HG03103 (cell line): ENCODE data around the gene ZNG1F.
"Not testable (repeated sequence)": the region's sequence is repeated elsewhere in the genome, so short reads cannot be mapped to it uniquely, and the experiment has no call there.

Source experiments
- ATAC-seq: cut with Tn5 transposase; IDR thresholded peaks from one replicate; pipeline ENCODE4 v1.9.1; 2021; ENCODE audit warnings: low read depth; ENCODE audit not compliant: unreplicated experiment

ZNG1F gene

DNA sequence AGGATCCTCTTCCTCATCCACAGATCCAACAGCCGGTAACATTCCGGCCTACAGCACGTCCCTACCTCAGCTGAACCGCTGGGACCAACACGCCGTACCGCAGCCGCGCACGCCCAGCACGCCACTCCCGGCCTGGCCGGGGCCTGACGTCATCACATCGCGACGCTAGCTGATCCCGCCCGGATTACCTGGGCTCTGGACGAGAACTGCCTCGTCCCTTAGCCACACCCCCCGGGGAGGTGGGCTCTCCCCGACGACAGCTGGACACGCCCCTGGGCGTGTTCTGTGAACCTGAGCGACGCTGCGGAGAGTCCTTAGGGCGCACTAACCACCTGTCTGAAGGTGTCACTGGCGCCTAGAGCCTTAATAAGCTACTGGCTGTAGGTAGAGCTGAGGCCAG is at the start of gene ZNG1F:
TSS of gene ZNG1F (minus strand) at position 101 of the 400 bp plus-strand sequence. CDS start at position 42, 59 bp downstream.
- ATAC-seq = not testable (repeated sequence)

DNA sequence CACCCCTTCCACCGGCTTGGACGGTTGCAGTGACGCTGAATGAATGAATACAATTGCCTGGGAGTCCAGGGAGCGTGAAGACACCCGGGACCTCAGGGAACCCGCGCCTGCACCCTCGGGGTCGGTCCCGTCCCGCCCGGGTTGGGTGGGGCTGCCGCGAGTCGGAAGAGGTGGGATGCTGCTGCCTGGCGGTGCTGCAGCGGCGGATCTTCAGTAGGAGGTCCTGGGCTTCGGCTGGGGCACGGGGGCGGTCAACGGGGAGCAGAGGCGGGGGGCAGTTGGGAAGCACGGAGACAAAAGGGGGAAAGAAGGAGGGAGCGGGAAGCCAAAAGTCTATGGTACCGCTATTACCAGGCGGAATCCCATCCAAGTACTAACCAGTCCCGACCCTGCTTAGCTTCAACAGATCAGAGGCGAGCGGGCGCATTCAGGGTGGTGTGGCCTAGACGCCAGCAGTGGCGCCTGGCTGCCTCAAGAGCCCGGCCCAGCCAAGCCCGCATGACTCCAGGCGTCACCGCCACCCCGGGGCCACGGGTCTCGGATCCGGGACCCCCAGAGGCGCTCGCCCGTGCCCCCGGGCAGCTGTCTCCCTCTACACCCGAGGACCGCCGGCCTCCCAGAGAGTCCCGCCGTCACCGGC is 48.1 kb upstream of the ZNG1F start:
- not testable (repeated sequence) for ATAC-seq

DNA sequence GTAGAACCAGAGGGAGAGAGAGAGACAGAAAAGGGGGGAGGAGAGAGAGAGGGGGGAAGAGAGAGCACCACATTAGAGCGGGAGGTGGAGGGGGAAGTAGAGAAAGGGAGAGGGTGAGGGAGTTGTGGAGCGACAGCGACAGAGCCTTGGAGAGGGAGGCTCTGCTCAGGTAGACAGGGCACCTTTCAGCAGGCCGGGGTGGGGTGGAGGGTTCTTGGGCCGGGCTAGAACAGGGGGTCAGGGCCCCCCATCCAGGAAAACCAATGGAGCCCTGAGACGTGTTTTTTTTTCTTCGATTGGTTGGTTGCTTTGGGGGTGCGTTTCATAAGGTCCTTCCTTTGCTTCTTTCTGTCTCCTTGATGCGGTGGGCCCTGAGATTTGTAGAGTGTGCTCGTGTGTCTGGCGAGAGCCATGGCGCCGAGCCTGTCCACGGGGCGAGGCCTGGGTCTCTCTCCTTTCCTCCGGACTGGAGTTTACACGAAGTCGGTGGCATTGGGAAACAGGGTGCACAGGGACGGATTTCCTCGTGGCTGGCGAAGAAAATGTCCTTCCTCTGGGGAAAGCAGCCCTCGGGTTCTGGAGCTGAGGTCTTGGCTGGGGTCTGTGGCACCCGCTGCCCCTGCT is 47.5 kb upstream of the ZNG1F start:
- not testable (repeated sequence) for ATAC-seq

DNA sequence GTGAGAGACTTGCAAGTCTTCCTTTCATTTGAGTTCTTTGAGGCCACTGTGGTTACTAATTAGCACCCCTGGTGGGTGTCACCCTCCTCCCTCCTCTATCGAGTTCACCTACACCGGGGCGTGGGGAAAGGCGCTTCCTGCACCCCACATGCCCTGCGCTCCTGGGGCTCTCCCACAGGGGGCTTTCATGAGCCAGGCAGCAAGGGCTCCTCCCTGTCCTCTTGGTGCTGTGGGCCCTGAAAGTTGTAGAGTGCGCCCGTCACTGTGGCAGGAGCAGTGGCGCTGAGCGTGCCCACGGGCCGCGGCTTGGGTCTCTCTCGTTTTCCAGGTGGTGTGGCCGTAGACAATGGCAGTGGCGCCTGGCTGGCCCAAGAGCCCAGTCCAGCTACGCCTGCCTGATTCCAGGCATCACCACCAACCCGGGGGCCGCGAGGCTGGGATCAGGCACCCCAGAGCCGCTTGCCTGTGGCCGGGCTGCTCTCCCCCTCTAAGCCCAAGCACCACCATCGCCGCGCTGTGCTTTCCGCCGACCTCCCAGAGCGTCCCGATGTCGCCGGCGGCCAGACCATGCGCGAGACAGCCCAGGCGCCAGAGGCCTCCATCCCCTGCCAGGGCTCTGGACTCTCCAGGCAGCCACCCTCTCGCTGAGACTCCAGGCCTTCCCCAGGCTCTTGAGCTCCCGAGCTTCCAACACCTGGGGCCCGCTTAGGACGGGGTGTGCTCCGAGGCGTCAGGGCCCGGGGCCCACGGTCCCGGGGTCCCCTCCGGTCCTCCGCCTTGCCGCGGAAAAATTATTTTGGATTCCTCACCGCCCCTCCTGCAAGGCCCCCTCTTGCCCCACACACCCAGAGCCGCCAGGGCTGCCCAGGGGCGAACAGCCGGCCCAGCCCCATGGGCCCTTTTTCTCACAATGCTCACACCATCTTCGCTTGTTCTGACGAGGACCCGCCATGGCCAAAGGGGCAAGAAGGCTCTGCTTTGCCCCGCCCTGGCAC is 46.0 kb upstream of the ZNG1F start:
- peak; percentile 100 for ATAC-seq

DNA sequence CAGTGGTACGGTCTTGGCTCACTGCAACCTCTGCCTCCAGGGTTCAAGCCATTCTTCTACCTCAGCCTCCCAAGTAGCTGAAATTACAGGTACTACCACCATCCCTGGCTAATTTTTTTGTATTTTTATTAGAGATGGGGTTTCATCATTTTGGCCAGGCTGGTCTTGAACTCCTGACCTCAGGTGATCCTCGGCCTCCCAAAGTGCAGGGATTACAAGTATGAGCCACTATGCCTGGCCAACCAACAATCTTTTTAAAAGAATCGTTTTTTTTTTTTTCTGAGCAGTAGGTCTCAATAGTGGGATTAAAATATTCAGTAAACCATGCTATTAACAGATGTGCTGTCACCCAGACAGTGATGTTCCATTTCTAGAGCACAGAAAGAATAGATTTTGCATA is 45.1 kb upstream of the ZNG1F start:
- not testable (repeated sequence) for ATAC-seq

DNA sequence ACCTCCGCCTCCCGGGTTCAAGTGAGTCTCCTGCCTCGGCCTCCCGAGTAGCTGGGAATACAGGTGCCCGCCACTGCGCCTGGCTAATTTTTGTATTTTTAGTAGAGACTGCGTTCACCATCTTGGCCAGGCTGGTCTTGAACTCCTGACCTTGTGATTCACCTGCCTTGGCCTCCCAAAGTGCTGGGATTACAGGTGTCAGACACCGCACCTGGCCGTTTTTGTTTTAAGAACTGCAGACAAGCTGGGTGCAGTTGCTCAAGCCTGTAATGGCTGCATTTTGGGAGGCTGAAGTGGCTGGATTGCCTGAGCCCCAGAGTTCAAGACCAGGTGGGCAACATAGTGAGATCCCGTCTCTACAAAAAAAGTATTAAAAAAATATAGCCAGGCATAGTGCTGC is 43.2 kb upstream of the ZNG1F start:
- not testable (repeated sequence) for ATAC-seq

DNA sequence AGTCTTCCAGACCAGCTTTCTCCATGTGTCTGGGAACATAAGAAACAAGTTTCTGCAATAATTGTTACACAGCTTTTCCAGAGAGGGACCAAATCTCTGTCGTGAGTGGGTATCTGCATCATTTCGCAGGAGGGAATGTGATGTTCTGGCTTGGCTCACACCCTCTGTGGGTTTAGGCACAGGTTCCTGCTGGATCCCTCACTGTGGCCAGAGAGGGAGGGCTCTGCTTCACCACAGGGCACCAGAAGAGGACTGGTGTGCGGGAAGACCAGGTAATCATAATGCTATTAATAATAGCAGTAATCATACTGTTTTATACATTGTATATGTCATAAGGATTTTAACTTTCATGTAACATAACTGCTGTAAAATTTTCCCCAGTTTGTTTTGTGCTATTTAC is 41.3 kb upstream of the ZNG1F start:
- ATAC-seq = not testable (repeated sequence)

DNA sequence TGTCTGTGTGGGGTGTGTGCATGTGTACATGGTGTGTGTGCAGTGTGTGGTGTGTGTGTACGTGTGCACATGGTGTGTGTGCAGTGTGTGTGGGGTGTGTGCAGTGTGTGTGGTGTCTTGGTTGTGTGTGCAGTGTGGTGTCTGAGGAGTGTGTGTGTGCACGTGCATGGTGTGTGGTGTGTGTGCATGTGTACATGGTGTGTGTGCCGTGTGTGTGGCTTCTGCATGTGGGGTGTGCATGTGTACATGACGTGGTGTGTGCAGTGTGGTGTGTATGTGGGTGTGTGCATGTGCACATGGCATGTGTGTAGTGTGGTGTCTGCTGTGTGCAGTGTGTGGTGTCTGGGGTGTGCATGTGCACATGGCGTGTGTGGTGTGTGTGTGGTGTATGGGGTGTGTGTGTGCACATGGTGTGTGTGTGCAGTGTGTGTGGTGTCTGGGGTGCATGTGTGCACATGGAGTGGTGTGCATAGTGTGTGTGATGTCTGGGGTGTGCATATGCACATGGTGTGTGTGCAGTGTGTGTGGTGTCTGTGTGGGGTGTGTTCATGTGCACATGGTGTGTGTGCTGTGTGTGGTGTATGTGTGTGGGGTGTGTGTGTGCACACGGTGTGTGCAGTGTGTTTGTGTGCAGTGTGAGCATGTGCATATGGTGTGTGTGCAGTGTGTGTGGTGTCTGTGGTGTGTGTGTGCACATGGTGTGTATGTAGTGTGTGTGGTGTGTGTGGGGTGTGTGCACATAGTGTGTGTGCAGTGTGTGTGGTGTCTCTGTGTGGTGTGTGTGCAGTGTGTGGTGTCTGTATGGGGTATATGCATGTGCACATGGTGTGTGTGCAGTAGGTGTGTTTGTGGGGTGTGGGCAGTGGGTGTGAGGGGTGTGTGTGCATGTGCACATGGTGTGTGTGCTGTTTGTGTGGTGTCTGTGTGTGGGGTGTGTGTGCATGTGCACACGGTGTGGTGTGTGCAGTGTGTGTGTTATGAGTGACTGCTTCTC is 40.6 kb upstream of the ZNG1F start:
- ATAC-seq = no peak

DNA sequence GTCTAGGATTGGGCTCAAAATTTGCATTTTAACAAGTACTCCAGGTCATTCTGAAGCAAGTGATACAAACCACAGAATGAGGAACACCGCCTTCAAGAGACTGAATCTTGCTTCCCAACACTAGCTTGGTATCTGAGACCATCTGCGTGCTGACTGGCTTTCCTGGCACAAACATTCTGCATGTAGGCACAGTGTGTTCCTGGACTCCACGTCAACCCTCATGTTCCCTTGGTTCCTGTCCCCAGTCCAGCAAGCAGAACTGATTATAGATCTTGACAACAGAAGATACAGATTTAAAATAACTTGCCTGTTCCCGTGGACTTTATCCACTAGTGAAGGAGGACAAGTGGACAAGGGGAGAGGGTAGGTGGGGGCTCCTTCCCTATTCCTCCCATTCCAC is 30.7 kb upstream of the ZNG1F start:
- ATAC-seq = not testable (repeated sequence)

DNA sequence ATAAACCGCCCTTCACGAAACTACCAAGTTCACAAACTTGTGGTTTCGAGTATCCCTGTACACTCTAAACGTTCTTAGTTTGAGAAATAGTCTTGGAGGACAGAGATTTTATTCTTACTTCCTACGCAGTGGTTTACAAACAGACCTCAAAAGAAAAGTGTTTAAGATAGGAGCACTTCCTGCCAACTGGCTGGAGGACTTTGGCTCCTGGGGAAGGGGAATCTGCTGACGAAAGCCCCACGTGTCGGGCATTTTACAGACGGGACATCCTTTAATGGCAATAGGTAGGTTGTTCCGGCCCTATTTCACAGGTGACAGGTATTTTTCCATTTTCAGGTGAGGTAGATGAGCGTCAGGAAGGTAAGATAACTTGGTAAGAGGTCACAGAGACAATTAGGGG is 678 bp downstream of the ZNG1F start:
- not testable (repeated sequence) for ATAC-seq

DNA sequence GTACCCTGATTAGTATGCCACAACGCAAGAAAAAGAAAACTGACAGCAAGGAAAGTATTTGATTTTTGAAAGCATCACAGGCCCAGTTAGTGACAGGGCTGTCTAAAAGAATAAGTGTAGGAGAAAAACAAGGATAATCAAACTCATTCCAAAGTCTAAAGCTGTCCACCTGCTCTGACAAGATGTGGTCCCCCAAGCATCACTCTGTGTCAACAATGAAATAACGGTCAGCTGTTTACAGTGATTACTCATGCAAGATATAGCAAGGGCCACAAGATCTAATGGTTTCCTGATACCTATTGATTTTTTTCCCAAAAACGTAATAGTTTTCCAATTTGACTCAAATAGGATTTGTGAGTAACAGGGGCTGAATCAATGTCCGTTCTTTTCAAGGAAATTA is 14.1 kb downstream of the ZNG1F start:
- not testable (repeated sequence) for ATAC-seq

DNA sequence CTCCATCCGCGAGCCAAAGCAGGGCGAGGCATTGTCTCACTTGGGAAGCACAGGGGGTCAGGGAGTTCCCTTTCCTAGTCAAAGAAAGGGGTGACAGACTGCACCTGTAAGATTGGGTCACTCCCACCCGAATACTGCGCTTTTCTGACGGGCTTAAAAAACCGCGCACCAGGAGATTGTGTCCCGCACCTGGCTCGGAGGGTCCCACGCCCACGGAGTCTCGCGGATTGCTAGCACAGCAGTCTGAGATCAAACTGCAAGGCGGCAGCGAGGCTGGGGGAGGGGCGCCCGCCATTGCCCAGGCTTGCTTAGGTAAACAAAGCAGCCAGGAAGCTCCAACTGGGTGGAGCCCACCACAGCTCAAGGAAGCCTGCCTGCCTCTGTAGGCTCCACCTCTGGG is 39.0 kb downstream of the ZNG1F start:
- ATAC-seq = not testable (repeated sequence)

DNA sequence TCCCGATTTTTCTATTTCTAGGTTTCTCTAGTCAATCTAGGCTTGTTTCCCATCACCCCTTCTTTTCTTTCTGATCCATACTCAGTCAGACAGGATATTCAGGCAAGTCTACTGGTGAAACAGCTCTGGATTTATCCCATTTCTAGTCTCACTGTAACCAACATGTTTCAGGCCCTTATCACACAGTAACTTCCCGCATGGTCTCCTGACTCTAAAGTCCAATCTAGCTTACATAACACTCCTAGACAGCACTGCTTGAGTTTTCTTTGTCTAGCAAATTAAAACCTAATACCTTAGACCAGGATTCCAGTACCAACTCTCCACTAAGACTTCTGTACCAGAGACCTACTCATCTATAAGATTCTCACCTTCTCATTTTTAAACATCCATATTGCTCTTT is 47.2 kb downstream of the ZNG1F start:
- not testable (repeated sequence) for ATAC-seq

DNA sequence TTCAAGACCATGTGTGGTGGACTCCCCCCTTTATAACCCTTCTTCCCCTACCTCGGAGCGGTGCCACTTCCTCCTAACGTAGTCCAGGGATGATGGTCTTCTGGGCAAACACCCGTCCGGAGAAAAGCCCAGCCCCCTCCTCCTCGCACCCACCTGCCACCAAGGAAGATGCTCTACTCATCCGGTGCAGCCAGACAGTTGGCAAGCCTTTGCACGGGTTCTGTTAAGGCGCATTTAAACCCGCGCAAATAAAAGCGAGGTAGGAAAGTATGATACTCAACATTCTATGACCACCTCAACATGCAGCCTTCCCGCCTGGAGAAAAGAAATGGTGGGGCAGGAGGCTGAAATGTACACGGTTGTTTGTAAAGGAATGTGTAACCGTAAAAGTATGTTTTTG is 60.5 kb downstream of the ZNG1F start, which contains the start of gene FOXD4L6:
TSS of gene FOXD4L6 (minus strand) at position 101 of the 400 bp plus-strand sequence. CDS start 298 bp downstream, outside the sequence.
- not testable (repeated sequence) for ATAC-seq

DNA sequence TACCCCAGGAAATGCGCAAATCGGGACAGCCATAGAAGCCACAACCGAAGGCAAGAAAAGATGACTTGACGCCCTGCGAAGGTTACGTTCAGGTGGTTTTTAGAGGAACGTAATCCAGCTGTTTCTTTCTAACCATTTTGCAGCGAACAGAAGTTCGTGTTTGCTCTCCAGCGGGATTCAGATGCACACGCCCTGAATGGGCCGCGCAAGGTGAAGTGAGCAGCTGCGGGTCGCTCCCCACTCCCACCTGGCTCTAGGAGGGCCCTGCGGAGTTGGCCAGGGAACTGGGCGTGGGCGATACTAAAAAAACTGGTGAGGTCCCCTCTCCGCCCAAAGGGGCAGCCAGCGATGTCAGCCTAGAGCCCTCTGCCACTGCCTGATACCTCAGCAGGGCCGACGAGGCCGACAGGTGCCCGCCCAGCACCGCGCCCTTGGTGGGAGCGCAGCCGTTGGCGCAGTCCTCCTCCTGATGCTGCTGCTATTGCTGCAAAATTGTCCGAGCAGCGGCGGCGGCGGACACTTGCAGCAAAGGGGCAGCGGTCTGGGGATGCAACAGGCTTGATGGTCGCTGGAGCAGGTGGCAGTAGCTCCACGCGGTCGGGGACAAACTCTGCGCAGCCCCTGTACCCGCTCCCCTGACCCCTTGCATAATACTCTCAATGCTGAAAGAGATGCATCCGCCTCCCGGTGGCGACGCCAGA is 62.2 kb downstream of the ZNG1F start:
- ATAC-seq = not testable (repeated sequence)

DNA sequence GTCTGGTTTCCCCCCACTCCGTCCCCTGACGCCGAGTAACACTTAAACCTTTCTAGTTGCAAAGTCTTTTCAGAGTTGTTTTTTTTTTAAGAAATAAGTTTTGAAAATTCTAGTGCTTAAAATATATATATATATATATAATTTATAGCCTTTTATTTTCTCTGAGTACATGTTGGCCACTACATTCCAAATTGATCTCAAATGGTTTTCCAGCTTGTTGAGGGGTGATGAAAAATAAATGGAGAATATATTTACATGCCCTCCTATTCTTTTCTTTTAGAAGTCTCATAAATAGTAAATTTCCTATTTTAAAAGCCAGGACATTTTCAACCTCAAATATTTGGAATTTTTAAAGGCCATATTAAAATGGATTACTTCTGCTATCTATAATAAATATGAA is 63.2 kb downstream of the ZNG1F start:
- not testable (repeated sequence) for ATAC-seq

DNA sequence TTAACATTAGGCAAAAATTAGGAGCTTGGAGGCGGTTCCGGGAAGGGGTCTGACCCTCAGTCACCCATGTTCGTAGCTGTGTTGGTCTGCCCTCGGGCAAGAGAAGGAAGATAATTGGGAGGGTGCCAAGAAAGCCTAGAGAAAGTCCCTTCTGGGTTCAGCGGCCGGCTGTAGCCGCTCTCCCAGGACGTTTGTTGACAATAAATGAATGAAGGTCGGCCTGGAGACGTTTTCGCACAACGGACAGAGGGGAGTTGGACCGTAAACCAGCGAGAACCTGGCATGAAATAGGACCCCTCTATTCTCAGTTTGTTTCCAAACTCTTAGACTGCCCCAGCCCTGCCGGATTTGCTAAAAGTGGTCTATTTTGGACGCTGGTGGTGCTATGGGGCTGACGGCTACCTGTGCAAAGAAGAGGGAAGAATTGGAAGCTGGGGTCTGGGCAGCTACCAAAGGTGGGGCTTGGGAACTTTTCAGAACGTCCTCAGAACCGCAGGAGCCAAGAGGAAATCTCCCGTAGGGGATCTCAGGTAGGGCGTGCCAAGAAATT is 63.9 kb downstream of the ZNG1F start:
- not testable (repeated sequence) for ATAC-seq

DNA sequence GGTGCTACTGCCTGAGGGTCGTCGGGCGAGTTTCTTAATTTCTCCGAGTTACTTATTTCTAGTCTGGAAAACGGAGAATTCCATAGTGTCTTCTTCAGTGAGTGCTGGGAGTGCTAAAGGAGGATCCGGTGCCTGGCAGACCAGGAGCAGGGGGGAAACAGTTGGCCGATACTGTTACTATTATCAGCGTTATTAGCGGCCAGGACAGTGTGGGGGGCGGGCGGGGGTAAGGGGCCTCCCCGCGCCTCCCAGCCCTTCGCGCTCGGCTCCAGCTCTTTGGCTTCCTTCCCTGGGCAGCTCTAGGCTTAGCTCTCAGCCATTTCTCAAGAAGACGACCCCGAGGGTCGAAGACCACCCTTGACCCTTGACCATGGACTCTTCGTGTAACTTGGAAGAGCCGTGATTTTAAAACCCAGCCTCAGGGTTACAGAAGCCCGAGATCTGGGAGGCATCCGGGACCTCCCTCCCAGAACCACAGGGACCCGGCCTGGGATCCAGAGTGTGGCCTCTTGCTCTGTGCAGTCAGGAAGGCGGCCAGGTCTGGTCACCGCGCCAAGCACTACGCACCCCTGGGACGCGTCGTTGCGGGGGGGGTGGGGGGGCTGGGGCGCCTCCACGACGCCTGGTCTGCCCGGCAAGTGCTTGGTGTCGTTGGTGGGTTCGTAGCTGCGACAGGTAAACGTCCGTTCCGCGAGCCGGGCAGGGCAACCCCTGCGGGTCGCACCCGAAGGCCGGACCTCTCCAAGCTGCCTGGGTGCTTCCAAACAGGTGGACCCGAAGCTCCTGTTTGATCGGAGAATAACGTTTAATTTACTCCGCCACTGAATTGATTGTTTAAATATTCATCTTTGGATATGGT is 64.6 kb downstream of the ZNG1F start:
- not testable (repeated sequence) for ATAC-seq
